Measurements from ENCODE around the gene C1QTNF5.

- TF ChIP-seq, protein P1, sequence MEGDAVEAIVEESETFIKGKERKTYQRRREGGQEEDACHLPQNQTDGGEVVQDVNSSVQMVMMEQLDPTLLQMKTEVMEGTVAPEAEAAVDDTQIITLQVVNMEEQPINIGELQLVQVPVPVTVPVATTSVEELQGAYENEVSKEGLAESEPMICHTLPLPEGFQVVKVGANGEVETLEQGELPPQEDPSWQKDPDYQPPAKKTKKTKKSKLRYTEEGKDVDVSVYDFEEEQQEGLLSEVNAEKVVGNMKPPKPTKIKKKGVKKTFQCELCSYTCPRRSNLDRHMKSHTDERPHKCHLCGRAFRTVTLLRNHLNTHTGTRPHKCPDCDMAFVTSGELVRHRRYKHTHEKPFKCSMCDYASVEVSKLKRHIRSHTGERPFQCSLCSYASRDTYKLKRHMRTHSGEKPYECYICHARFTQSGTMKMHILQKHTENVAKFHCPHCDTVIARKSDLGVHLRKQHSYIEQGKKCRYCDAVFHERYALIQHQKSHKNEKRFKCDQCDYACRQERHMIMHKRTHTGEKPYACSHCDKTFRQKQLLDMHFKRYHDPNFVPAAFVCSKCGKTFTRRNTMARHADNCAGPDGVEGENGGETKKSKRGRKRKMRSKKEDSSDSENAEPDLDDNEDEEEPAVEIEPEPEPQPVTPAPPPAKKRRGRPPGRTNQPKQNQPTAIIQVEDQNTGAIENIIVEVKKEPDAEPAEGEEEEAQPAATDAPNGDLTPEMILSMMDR (IDR thresholded peaks at IDR 0.05): no peak
- no peak for TF ChIP-seq EZH2 (IDR thresholded peaks at IDR 0.05)
These were observed 20.5 kb upstream of the C1QTNF5 start for GRCh38 chr11:119361056-119361787.
